Mesothelial cell of epicardium (in vitro differentiated cells): ENCODE measurements around the gene TACC2. TPM values are rescaled to one million over a fixed set of nuclear protein-coding genes. Genes with fewer than 3 reads are reported as not detected.
"Not testable (repeated sequence)": the region's sequence is repeated elsewhere in the genome, so short reads cannot be mapped to it uniquely, and the experiment has no call there.

ENCODE experiments used
- DNase-seq, 2 experiments: peaks; one replicate each; pipeline ENCODE4 v3.0.0; 2021; ENCODE audit warnings: low spot score in 2 of 2; ENCODE audit not compliant: unreplicated experiment in 2 of 2
- H3K27ac Mint-ChIP-seq: 2 replicates; pipeline ENCODE4 v1.8.0; 2021; ENCODE audit warnings: mixed read lengths
- H3K27me3 Mint-ChIP-seq: 2 replicates; pipeline ENCODE4 v1.8.0; 2021; ENCODE audit warnings: low read depth, mixed read lengths
- H3K36me3 Mint-ChIP-seq: 2 replicates; pipeline ENCODE4 v1.8.0; 2021; ENCODE audit warnings: mixed read lengths
- H3K4me1 Mint-ChIP-seq: 2 replicates; pipeline ENCODE4 v1.8.0; 2021; ENCODE audit warnings: mixed read lengths
- H3K4me3 Mint-ChIP-seq: 2 replicates; pipeline ENCODE4 v1.8.0; 2021; ENCODE audit warnings: mild to moderate bottlenecking, moderate library complexity, mixed read lengths
- H3K9me3 Mint-ChIP-seq: 2 replicates; pipeline ENCODE4 v1.8.0; 2021; ENCODE audit warnings: mixed read lengths
- CTCF ChIP-seq: fragments of 200-600 bp; sonication (generic); IDR thresholded peaks from one replicate; pipeline ENCODE4 v1.5.0; 2021; ENCODE audit warnings: antibody characterized with exemption; ENCODE audit not compliant: unreplicated experiment
- total RNA-seq: library from RNA; stranded (reverse); gene quantifications from 3 replicates; pipeline ENCODE4 v1.2.1, GENCODE V29; 2021

TACC2 gene
- total RNA-seq, 1 donor from 2014 or later: 25.5 TPM

- no peak for TF ChIP-seq CTCF
- H3K36me3 Mint-ChIP-seq: peaks cover 7% of the 10 kb centered on the region
- H3K27ac Mint-ChIP-seq: no peak overlapping the region
- no peaks in the 10 kb centered on the region for H3K27me3 Mint-ChIP-seq
- H3K4me1 Mint-ChIP-seq: no peaks in the 10 kb centered on the region
- no peak for DNase-seq
- peaks cover 18% of the 10 kb centered on the region for H3K9me3 Mint-ChIP-seq
- no peak overlapping the region for H3K4me3 Mint-ChIP-seq
Measured at GRCh38 chr10:122007415-122007814, 18.5 kb downstream of the TACC2 start.

GRCh38 chr10:122010405-122011050 lies 21.6 kb downstream of the TACC2 start:
- no peak overlapping the region for H3K27ac Mint-ChIP-seq
- no peak for TF ChIP-seq CTCF
- no peak for DNase-seq
- H3K36me3 Mint-ChIP-seq: peaks cover 2% of the 10 kb centered on the region
- H3K4me3 Mint-ChIP-seq: no peak overlapping the region
- H3K27me3 Mint-ChIP-seq: no peaks in the 10 kb centered on the region
- H3K9me3 Mint-ChIP-seq: peaks cover 12% of the 10 kb centered on the region
- H3K4me1 Mint-ChIP-seq: no peaks in the 10 kb centered on the region

GRCh38 chr10:122012731-122013130 lies 23.8 kb downstream of the TACC2 start:
- Mint-ChIP-seq H3K27me3 (no peaks in the 10 kb centered on the region), H3K27ac (no peak overlapping the region), H3K36me3 (no peaks in the 10 kb centered on the region), H3K9me3 (peaks cover 7% of the 10 kb centered on the region), H3K4me1 (no peaks in the 10 kb centered on the region), H3K4me3 (no peak overlapping the region)
- DNase-seq: no peak
- TF ChIP-seq CTCF: no peak

GRCh38 chr10:122013311-122013780 lies 24.4 kb downstream of the TACC2 start:
- H3K27ac Mint-ChIP-seq: no peak overlapping the region

GRCh38 chr10:122014652-122015248 lies 25.8 kb downstream of the TACC2 start:
- DNase-seq: no peak
- Mint-ChIP-seq H3K9me3 (peaks cover 7% of the 10 kb centered on the region), H3K27ac (no peak overlapping the region), H3K36me3 (no peaks in the 10 kb centered on the region), H3K4me3 (no peak overlapping the region), H3K4me1 (peaks cover 3% of the 10 kb centered on the region), H3K27me3 (peaks cover 2% of the 10 kb centered on the region)
- TF ChIP-seq CTCF: no peak

More at GRCh38 chr10:122013311-122013780, 24.4 kb downstream of the TACC2 start:
- H3K4me3 Mint-ChIP-seq: no peak overlapping the region
- DNase-seq: no peak
- H3K36me3 Mint-ChIP-seq: no peaks in the 10 kb centered on the region
- H3K4me1 Mint-ChIP-seq: no peaks in the 10 kb centered on the region
- no peaks in the 10 kb centered on the region for H3K27me3 Mint-ChIP-seq
- no peak for TF ChIP-seq CTCF
- peaks cover 7% of the 10 kb centered on the region for H3K9me3 Mint-ChIP-seq

- not testable (repeated sequence) for H3K9me3 Mint-ChIP-seq, H3K4me3 Mint-ChIP-seq, DNase-seq, H3K27me3 Mint-ChIP-seq, H3K4me1 Mint-ChIP-seq, H3K36me3 Mint-ChIP-seq, H3K27ac Mint-ChIP-seq
Measured at GRCh38 chr10:122017926-122018325, 29.0 kb downstream of the TACC2 start.
